Measurements from ENCODE around the gene VPS16.
"Not testable (repeated sequence)": the region's sequence is repeated elsewhere in the genome, so short reads cannot be mapped to it uniquely, and the experiment has no call there.

Gene VPS16

DNA sequence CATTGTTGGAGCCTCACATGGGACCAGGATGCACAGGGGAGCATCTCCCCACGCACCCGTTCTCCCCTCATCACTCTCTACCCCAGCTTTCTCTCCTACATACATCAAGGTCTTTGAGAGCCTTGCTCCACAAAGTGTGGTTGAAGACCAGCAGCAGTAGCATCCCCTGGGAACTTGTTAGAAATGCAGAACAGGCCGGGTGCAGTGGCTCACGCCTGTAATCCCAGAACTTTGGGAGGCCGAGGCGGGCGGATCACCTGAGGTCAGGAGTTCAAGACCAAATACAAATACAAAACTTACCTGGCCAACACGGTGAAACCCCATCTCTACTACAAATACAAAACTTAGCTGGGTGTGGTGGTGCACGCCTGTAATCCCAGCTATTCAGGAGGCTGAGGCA lies 32.6 kb upstream of the VPS16 start:
- DNase-seq = not testable (repeated sequence)

GRCh38 chr20:2809690-2810089 lies 30.9 kb upstream of the VPS16 start:
- no peak for DNase-seq

DNA sequence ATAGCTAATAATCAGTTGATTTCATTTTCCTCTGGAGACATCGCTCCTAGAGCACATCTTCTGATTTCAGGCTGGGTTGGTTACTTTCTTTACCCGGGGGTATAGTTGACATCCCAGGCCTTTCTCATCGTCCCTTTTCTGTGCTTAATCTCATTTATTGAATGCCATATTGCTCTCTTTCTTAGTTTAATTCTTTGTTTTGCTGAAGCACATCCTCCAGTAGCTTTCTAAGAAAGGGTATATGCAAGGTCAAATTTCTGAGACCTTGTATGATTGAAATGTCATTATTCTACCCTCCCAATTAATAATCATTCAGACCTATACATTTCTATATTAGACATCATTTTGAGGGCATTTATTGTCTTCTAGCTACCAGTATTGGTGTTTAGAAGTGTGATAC lies 28.4 kb upstream of the VPS16 start:
- DNase-seq = no peak

DNA sequence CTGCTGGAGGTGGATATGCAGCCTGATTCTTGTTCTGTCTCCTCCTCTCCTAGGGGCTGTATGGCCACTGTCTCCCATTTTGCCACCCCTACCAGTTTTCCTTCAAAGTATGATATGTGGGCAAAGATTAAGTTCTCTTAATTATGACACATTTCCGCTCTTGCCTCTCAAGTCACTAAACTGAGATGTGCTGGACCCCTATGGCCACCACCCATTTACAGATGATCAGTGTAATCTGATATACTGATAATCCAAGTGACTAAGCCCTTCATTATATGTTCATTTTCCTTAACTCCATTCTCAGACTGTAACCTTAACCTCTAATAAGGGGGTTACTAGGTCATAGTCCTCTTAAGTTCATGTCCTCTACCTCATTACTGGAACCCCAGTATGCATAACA lies 26.5 kb upstream of the VPS16 start:
- DNase-seq = no peak

DNA sequence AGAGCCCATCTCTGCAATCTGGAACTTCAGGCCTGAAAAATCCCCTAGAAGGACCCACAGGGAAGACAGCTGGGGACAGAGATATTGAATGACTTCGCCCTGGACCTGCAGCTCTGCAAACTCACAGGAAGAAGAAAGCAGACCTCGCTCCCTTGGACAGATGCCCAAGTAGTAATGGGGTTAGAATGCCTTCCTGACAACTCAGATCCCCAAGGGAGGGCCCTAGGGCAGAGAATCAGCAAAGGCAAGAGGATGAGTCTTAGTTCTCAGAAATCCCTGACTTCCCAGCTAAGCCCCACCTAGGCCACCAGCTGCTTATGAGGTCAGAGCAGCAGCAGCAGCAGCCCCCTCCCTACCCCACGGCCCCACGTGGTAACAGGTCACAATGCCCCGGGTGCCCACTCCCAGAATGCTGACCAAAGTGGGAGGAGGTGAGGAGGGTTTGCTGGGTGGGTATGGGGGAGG lies 25.9 kb upstream of the VPS16 start, which contains the start of gene C20orf141:
Gene C20orf141 (plus strand): TSS at position 401 of the 465 bp plus-strand sequence. CDS start 198 bp downstream, outside the sequence.
- DNase-seq = no peak

DNA sequence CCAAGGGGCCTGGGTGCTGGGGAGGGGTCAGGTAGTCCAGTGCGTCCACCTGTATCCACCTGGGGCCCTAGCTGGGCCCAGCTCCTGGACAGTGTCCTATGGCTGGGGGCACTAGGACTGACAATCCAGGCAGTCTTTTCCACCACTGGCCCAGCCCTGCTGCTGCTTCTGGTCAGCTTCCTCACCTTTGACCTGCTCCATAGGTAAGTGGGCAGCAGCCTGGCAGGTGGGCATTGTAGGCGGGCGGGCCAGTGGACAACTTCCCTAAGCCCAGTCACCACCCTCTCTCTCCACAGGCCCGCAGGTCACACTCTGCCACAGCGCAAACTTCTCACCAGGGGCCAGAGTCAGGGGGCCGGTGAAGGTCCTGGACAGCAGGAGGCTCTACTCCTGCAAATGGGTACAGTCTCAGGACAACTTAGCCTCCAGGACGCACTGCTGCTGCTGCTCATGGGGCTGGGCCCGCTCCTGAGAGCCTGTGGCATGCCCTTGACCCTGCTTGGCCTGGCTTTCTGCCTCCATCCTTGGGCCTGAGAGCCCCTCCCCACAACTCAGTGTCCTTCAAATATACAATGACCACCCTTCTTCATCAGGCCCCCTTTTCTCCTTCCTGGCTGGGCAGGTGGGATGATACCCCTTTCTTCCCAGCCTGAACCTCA lies 25.2 kb upstream of the VPS16 start:
- no peak for DNase-seq

- no peak for DNase-seq
Measured at GRCh38 chr20:2816030-2816582, 24.4 kb upstream of the VPS16 start, which contains the start of gene TMEM239. TMEM239 (plus strand) TSS chr20:2816364; CDS start chr20:2816555, 191 bp downstream.

DNA sequence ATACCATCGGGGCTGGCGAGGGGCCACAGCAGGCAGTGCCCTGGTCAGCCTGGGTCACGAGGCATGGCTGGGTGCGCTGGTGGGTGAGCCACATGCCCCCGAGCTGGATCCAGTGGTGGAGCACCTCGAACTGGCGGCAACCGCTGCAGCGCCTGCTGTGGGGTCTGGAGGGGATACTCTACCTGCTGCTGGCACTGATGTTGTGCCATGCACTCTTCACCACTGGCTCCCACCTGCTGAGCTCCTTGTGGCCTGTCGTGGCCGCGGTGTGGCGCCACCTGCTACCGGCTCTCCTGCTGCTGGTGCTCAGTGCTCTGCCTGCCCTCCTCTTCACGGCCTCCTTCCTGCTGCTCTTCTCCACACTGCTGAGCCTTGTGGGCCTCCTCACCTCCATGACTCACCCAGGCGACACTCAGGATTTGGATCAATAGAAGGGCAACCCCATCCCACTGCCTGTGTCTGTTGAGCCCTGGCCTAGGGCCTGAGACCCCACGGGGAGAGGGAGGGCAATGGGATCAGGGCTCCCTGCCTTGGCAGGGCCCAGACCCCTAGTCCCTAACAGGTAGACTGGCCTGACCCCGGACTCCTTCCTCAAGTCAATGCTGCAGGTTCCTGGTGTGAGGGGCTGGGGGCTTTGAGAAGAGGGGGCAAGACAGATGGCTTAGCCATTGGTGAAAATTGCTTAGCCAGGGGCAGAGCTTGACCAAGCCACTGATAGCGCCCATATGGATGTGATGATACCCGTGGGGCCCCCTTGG lies 23.8 kb upstream of the VPS16 start:
- DNase-seq = no peak

GRCh38 chr20:2817341-2817726 lies 23.2 kb upstream of the VPS16 start:
- no peak for DNase-seq

- no peak for DNase-seq
Measured at GRCh38 chr20:2817891-2818595, 22.5 kb upstream of the VPS16 start.

GRCh38 chr20:2820084-2820895 lies 20.3 kb upstream of the VPS16 start:
- DNase-seq = no peak

DNA sequence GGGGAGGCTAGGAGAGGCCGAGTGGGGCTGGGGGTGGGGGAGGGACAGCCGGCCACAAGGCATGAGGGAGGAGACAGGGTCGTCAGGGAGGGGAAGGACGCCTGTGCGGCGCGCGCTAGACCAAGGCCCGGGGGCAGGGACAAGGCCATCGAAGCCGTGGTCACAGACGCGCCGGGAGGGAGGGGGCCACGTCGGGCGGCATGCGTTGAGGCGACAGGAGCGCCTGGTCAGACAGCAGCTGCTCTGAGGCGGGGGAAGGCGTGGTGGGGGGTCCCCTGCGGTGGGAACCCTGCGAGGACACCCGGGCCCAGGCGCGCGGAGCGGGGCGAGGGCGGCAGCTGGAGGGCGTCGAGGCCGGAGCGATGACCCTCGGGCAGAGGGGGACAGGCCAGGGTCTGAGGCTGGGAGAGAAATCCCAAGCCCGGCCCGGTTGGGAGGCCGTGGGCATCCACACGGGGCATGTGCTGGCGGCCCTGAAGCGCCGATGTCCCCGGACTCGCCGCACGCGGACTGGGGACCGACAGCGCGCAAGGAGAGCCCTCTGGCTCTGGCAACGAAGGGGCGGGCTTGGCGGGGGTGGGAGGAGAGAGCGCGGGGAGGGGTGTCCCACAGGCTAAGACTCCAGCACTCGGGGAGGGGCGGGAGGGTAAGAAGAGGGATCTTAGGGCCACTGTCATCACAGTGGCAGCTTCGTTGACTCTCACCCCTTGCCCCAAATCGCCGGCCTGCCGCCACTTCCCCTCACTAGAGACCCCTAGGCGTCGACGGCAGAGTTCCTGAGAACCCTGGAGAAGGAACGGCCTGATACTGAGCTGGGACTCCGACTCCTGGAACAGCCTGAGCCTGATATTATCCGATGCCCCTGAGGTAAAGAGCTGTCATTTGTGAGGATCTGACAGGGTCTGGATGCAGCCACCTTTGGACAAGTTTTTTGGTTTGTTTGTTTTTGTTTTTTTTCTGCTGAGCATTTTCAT lies 19.4 kb upstream of the VPS16 start:
- DNase-seq = no peak

DNA sequence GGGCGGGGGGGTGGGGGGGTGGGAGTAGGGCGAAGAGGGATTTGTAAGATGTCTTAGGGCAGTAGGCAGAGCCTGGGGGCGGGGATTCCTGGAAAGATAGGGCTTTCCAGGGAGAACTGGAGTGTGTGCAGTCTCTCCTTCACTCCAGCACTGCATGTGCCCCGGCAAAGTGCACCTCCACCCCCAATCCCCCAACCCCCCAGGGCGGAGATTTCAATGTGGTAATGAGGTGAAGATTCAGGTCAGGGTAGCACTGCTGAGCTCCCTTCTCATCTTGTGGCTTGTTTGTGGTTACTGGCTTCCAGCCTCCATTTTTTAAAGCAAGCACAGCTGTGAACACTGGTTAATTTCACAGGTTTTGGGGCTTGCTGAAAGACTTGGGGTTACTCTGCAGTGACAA lies 18.5 kb upstream of the VPS16 start:
- DNase-seq = peak; percentile 37

DNA sequence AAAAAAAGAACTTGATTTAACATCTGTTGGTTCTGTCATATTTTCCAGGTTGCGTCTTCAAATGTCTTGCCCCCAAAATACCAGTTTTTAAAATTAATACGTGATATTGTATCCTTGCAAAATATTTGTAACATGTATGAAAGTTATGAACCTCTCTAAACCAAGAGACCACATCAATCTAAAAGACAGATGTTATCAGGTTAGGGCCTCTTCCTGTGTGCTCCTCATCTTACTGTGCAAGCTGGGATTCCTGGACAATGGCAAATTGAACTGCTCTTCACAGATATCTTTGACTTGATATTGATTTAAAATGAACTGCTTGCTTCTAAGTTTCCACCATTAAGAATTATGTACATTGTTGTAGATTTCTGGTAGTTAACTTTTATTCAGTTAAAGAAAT lies 14.8 kb upstream of the VPS16 start:
- no peak for DNase-seq

- DNase-seq = no peak
Measured at GRCh38 chr20:2826655-2827054, 13.9 kb upstream of the VPS16 start.

DNA sequence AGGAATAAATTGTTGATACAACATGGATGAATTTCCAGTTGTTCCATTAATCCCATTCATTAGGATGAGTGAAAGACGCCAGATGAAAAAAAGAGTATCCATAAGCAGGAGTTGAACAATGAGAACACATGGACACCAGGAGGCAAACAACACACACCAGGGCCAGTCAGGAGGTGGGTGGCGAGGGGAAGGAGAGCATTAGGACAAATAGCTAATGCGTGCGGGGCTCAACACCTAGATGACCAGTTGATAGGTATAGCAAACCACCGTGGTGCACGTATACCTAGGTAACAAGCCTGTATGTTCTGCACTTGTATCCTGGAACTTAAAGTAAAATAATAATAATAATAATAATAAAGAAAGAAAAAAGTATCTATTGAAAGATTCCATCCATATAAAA lies 11.2 kb upstream of the VPS16 start:
- DNase-seq = no peak

- DNase-seq = not testable (repeated sequence)
Measured at GRCh38 chr20:2831206-2831605, 9.3 kb upstream of the VPS16 start.

DNA sequence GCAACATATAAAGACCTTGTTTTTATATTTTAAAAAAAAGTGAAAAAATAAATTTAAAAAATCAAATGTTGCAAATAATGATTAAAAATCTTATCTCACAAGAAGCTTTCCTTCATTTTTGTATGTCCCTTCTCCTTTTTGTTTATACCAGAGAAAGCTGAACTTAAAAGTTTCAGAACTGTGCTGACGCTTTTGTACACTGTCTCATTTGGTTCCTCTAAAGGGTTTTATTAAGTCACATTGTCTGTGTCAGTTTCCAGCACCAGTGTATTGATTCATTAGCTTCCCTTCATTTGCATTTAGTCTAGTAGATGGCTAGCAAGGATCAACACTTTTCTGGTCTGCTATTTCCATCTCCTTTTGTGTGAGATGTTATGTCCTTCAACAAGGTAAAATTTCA lies 6.8 kb upstream of the VPS16 start:
- no peak for DNase-seq

GRCh38 chr20:2834401-2835110 lies 6.0 kb upstream of the VPS16 start:
- no peak for DNase-seq

GRCh38 chr20:2835331-2835796 lies 5.2 kb upstream of the VPS16 start:
- no peak for DNase-seq

All from activated CD4-positive, alpha-beta T cell treated with anti-CD3 and anti-CD28 coated beads, Interleukin-2, amount 50 U/mL, for 1 hour (primary cell).